Smooth muscle cell (in vitro differentiated cells): ENCODE results near the gene KCNA3. TPM values are rescaled to one million over a fixed set of nuclear protein-coding genes. Genes with fewer than 3 reads are reported as not detected.
A peak's percentile ranks its signal among the peaks of the same experiment; 100 is the strongest.

Experiments used
- DNase-seq: peaks from one replicate; lab custom pipeline; 2025; ENCODE audit not compliant: unreplicated experiment; lab: John Stamatoyannopoulos, UW
- H2AFZ ChIP-seq: fragments of 200-600 bp; sonication (generic); 2 replicates; pipeline ENCODE4 v1.6.0; 2016; ENCODE audit warnings: antibody characterized with exemption, low read depth, mild to moderate bottlenecking
- H3F3A ChIP-seq: fragments of 200-600 bp; sonication (generic); 2 replicates; pipeline ENCODE4 v1.6.0; 2017; ENCODE audit warnings: antibody characterized with exemption, low read depth
- H3K27ac ChIP-seq: fragments of 200-600 bp; sonication (generic); 2 replicates; pipeline ENCODE4 v1.5.1; 2016; ENCODE audit warnings: low read depth, mild to moderate bottlenecking
- H3K27me3 ChIP-seq: fragments of 200-600 bp; sonication (generic); 2 replicates; pipeline ENCODE4 v1.6.1; 2016; ENCODE audit warnings: low read depth, mild to moderate bottlenecking
- H3K36me3 ChIP-seq: fragments of 200-600 bp; sonication (generic); 2 replicates; pipeline ENCODE4 v1.5.1; 2016; ENCODE audit warnings: low read depth
- H3K4me1 ChIP-seq: fragments of 200-600 bp; sonication (generic); 2 replicates; pipeline ENCODE4 v1.5.1; 2016; ENCODE audit warnings: low read depth
- H3K4me2 ChIP-seq: fragments of 200-600 bp; sonication (generic); 2 replicates; pipeline ENCODE4 v1.6.0; 2016; ENCODE audit warnings: mild to moderate bottlenecking
- H3K4me3 ChIP-seq: fragments of 200-600 bp; sonication (generic); 2 replicates; pipeline ENCODE4 v1.5.1; 2016; ENCODE audit warnings: mild to moderate bottlenecking
- H3K79me2 ChIP-seq: fragments of 200-600 bp; sonication (generic); 2 replicates; pipeline ENCODE4 v1.6.0; 2016; ENCODE audit warnings: low read depth, mild to moderate bottlenecking
- H3K9ac ChIP-seq: fragments of 200-600 bp; sonication (generic); 2 replicates; pipeline ENCODE4 v1.6.0; 2016; ENCODE audit warnings: low read depth
- H3K9me3 ChIP-seq: fragments of 200-600 bp; sonication (generic); replicated peaks from 2 replicates; pipeline ENCODE4 v1.5.1; 2016; ENCODE audit warnings: low read depth
- H4K20me1 ChIP-seq: fragments of 200-600 bp; sonication (generic); 2 replicates; pipeline ENCODE4 v1.6.0; 2016; ENCODE audit warnings: low read depth
- CTCF ChIP-seq: fragments of 200-600 bp; sonication (generic); IDR thresholded peaks from 2 replicates; pipeline ENCODE4 v1.5.1; 2017; ENCODE audit warnings: borderline replicate concordance, mild to moderate bottlenecking, antibody characterized with exemption; ENCODE audit not compliant: insufficient read depth, poor library complexity, severe bottlenecking
- WGBS: methylation state at CpG from one replicate; pipeline ENCODE4 v1.1.7; 2016; ENCODE audit warnings: low lambda C conversion rate; 5-methylcytosine and 5-hydroxymethylcytosine counted together
- polyA plus RNA-seq: library from polyadenylated mRNA; unstranded; fragments of >200 nt; fragmentation: Nextera tagmentation; extraction: Ambion mirVana; gene quantifications from 2 replicates; pipeline ENCODE4 v1.2.1, GENCODE V29; 2016
- total RNA-seq: library from RNA; depleted of rRNA; stranded (reverse); fragments of >200 nt; gene quantifications from 2 replicates; pipeline ENCODE4 v1.2.3, GENCODE V29; 2014

KCNA3 gene
- total and polyA plus RNA-seq, 2 experiments from 2014 or later: 3.7 to 9.3 TPM

DNA sequence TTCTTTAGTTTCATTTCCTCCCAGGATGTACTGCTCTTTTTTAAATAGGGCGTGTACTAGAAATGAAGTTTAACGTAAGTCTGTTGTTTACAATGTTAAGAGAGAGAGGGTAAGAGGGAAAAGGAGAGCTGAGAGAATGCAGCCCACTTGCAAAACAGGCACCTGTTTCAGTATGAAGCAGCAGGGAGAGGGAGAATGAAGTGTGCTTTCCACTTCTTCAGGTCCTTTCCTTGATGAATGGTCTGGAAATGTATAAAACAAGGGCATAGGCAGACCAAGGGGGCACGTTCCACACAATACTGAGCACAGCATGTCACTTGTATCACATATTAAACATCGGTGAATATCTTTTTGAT is 2.0 kb downstream of the KCNA3 start:
- Histone ChIP-seq H3K27ac (peak overlapping the region; percentile 20), H3K27me3 (peaks cover 25% of the 10 kb centered on the region)
- WGBS: 78% methylated on average over 4 of the region's 4 CpGs

DNA sequence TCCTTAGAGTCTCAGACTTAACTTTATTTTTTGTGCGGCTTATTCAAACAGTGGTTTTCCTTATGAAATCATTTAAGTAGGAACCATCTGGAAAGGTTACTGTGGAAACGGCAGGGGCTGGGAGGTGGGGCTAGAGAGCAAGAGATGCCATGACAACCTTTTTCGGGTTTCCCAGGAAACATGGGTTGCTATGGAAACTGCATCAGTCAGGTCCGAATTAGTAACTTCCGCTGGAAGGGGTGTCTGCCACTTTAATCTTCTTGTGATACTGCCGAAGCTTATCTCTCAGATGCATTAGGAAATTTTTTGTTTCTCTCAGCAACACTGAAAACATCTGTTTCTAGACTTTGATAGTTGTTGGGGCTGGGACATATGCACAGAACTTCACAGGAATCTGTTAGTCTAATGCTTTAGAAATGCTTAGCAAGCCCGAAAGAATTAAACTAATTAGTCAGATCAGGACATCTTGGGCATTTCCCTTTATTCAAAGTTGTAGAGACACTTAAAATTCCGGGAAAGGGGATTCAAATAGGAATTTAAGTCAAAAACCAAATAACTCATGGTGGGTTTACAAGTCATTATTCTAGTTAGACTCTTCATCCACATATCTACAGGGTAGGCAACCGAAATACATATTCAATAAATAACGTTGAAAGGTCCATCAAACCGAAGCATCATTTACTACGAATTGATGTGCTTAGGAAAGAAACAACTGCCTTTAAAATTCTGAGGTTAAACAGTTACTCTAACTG is 2.6 kb downstream of the KCNA3 start:
- no peak for DNase-seq
- 50% methylated on average over 12 of the region's 12 CpGs for WGBS
- Histone ChIP-seq H3K4me3 (no peak overlapping the region), H3F3A (peaks cover 5% of the 10 kb centered on the region), H3K79me2 (peaks cover 10% of the 10 kb centered on the region), H4K20me1 (no peaks in the 10 kb centered on the region), H3K4me2 (peak overlapping the region; percentile 94), H2AFZ (no peak overlapping the region), H3K9me3 (no peaks in the 10 kb centered on the region), H3K27me3 (peaks cover 25% of the 10 kb centered on the region), H3K9ac (peak overlapping the region; percentile 49), H3K4me1 (peaks cover 9% of the 10 kb centered on the region), H3K27ac (peak overlapping the region; percentile 20), H3K36me3 (no peaks in the 10 kb centered on the region)
- TF ChIP-seq CTCF: no peak

More for the DNA sequence above, 2.0 kb downstream of the KCNA3 start:
- H3K79me2 ChIP-seq: peaks cover 10% of the 10 kb centered on the region
- no peak for DNase-seq
- H2AFZ ChIP-seq: no peak overlapping the region
- H3K4me2 ChIP-seq: peak overlapping the region; percentile 94
- H3K9me3 ChIP-seq: no peaks in the 10 kb centered on the region
- TF ChIP-seq CTCF: no peak
- no peaks in the 10 kb centered on the region for H4K20me1 ChIP-seq
- H3K36me3 ChIP-seq: no peaks in the 10 kb centered on the region
- no peak overlapping the region for H3K4me3 ChIP-seq
- peaks cover 5% of the 10 kb centered on the region for H3F3A ChIP-seq
- peak overlapping the region; percentile 49 for H3K9ac ChIP-seq
- H3K4me1 ChIP-seq: peaks cover 9% of the 10 kb centered on the region

- Histone ChIP-seq H3K27ac (peak overlapping the region; percentile 20), H3K36me3 (no peaks in the 10 kb centered on the region), H3F3A (peaks cover 5% of the 10 kb centered on the region), H4K20me1 (no peaks in the 10 kb centered on the region), H3K9ac (no peak overlapping the region), H3K79me2 (peaks cover 10% of the 10 kb centered on the region), H2AFZ (no peak overlapping the region), H3K4me2 (peak overlapping the region; percentile 18), H3K27me3 (peaks cover 23% of the 10 kb centered on the region), H3K9me3 (no peaks in the 10 kb centered on the region), H3K4me1 (peaks cover 9% of the 10 kb centered on the region), H3K4me3 (no peak overlapping the region)
- WGBS: 57% methylated on average over 2 of the region's 2 CpGs
- no peak for DNase-seq
- TF ChIP-seq CTCF: no peak
Observed at GRCh38 chr1:110671361-110671760, 3.4 kb downstream of the KCNA3 start.

DNA sequence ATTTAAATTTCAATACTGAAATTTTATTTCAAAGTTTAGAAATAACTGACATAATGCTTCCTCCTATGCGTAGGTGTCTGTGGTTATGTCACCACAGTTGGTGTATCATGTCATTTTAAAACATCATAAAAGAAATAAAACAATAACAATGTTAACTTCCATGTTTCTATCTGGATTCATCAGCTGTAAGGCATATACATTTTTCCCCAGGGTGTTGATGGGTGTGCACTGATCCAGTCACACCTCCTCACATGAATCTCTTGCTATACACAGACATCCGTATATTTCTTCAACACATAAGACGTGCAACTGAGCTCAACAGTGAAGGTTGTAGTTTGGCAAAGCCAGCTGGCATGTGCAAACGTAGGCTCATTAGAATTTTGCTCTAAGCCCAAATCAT is 6.2 kb downstream of the KCNA3 start:
- no peaks in the 10 kb centered on the region for H3K4me1 ChIP-seq
- TF ChIP-seq CTCF: no peak
- H3K79me2 ChIP-seq: peaks cover 10% of the 10 kb centered on the region
- H3K4me3 ChIP-seq: no peak overlapping the region
- H3K27me3 ChIP-seq: no peaks in the 10 kb centered on the region
- 68% methylated on average over 4 of the region's 4 CpGs for WGBS
- no peak overlapping the region for H3K9ac ChIP-seq
- no peaks in the 10 kb centered on the region for H3K36me3 ChIP-seq
- H3K4me2 ChIP-seq: no peak overlapping the region
- no peaks in the 10 kb centered on the region for H4K20me1 ChIP-seq
- no peaks in the 10 kb centered on the region for H3K9me3 ChIP-seq
- H2AFZ ChIP-seq: no peak overlapping the region
- no peaks in the 10 kb centered on the region for H3F3A ChIP-seq
- H3K27ac ChIP-seq: no peak overlapping the region
- no peak for DNase-seq
